IMR-90 (cell line): ENCODE measurements around the gene ENDOG. TPM values are rescaled to one million over a fixed set of nuclear protein-coding genes. Genes with fewer than 3 reads are reported as not detected.
"Not testable (repeated sequence)": the region's sequence is repeated elsewhere in the genome, so short reads cannot be mapped to it uniquely, and the experiment has no call there.

Experiments
- ATAC-seq: fragments of 200-7000 bp; cut with Tn5 transposase; 2 replicates; pipeline ENCODE4 v1.9.1; 2020; ENCODE audit warnings: low read depth, mild to moderate bottlenecking, moderate library complexity
- BruUV-seq: library from RNA; stranded (reverse); fragments of 400-500 nt; replicated peaks from 2 replicates; lab custom pipeline; 2021; lab: Mats Ljungman, UMichigan
- CTCF ChIA-PET: fragments of 300-600 bp; formaldehyde crosslinking; extraction: SDS; loops from one replicate; lab custom pipeline; 2021; ENCODE audit warnings: antibody characterized with exemption; lab: Yijun Ruan, JAX
- POLR2A ChIA-PET: fragments of 300-600 bp; sonication (Branson Sonifier 250); formaldehyde crosslinking; loops from one replicate; lab custom pipeline; 2022; ENCODE audit warnings: antibody characterized with exemption; ENCODE audit not compliant: unreplicated experiment; lab: Charles Lee
- DNase-seq: peaks from one replicate; pipeline ENCODE4 v3.0.0; 2013
- H2AFZ ChIP-seq: replicated peaks from 2 replicates; pipeline ENCODE3; 2013; ENCODE audit warnings: low read length, mild to moderate bottlenecking; ENCODE audit not compliant: poor library complexity
- H2AK5ac ChIP-seq: 2 replicates; pipeline ENCODE4 v1.6.1; 2013; ENCODE audit warnings: low read depth, low read length, inconsistent platforms
- H2AK9ac ChIP-seq: replicated peaks from 2 replicates; pipeline ENCODE3; 2013; ENCODE audit warnings: mild to moderate bottlenecking, low read depth, low read length, moderate library complexity; ENCODE audit not compliant: poor library complexity
- H2BK120ac ChIP-seq: 2 replicates; pipeline ENCODE4 v1.6.1; 2013; ENCODE audit warnings: low read depth, low read length, inconsistent platforms
- H2BK15ac ChIP-seq: 3 replicates; pipeline ENCODE4 v1.6.1; 2013; ENCODE audit warnings: low read depth, low read length, inconsistent platforms
- H2BK20ac ChIP-seq: 2 replicates; pipeline ENCODE4 v1.6.1; 2013; ENCODE audit warnings: low read depth, mild to moderate bottlenecking, inconsistent platforms, low read length, moderate library complexity
- H2BK5ac ChIP-seq: 2 replicates; pipeline ENCODE4 v1.6.1; 2013; ENCODE audit warnings: mild to moderate bottlenecking, low read depth, low read length, inconsistent platforms; ENCODE audit not compliant: poor library complexity, severe bottlenecking
- H3K14ac ChIP-seq: replicated peaks from 2 replicates; pipeline ENCODE4 v1.6.1; 2013; ENCODE audit warnings: low read depth, low read length, inconsistent platforms
- H3K18ac ChIP-seq: 2 replicates; pipeline ENCODE4 v1.6.1; 2013; ENCODE audit warnings: low read depth, low read length, control low read depth
- H3K23ac ChIP-seq: 2 replicates; pipeline ENCODE4 v1.6.1; 2013; ENCODE audit warnings: low read depth, low read length, inconsistent platforms
- H3K27ac ChIP-seq: 2 replicates; pipeline ENCODE4 v1.5.1; 2013; ENCODE audit warnings: mild to moderate bottlenecking, control low read depth, low read length; ENCODE audit not compliant: insufficient read depth
- H3K27me3 ChIP-seq: 2 replicates; pipeline ENCODE4 v1.6.1; 2013; ENCODE audit warnings: low read length; ENCODE audit not compliant: control insufficient read depth, insufficient read depth
- H3K36me3 ChIP-seq: 2 replicates; pipeline ENCODE4 v1.6.1; 2013; ENCODE audit warnings: low read length, mixed read lengths; ENCODE audit not compliant: control insufficient read depth, insufficient read depth
- H3K4ac ChIP-seq: 2 replicates; pipeline ENCODE4 v1.6.1; 2013; ENCODE audit warnings: low read depth, low read length, inconsistent platforms
- H3K4me1 ChIP-seq: 2 replicates; pipeline ENCODE4 v1.6.1; 2013; ENCODE audit warnings: low read length, mixed read lengths; ENCODE audit not compliant: control insufficient read depth, insufficient read depth
- H3K4me2 ChIP-seq: 2 replicates; pipeline ENCODE4 v1.6.1; 2013; ENCODE audit warnings: low read depth, mild to moderate bottlenecking, control low read depth, low read length, moderate library complexity
- H3K4me3 ChIP-seq: 2 replicates; pipeline ENCODE4 v1.5.1; 2013; ENCODE audit warnings: low read depth, mild to moderate bottlenecking, control low read depth, low read length, moderate library complexity; ENCODE audit not compliant: insufficient read depth
- H3K56ac ChIP-seq: 2 replicates; pipeline ENCODE4 v1.6.1; 2013; ENCODE audit warnings: low read length, inconsistent platforms; ENCODE audit not compliant: insufficient read depth; ENCODE audit errors: extremely low read depth
- H3K79me1 ChIP-seq, 2 experiments: 2 replicates each; pipeline ENCODE4 v1.6.1; 2013; ENCODE audit warnings: low read length in 2 of 2, inconsistent platforms in 1 of 2, low read depth in 1 of 2
- H3K9ac ChIP-seq: 2 replicates; pipeline ENCODE4 v1.6.1; 2013; ENCODE audit warnings: low read depth, low read length, control low read depth
- H3K9me1 ChIP-seq: 2 replicates; pipeline ENCODE4 v1.6.1; 2013; ENCODE audit warnings: low read length, inconsistent platforms; ENCODE audit not compliant: insufficient read depth
- H3K9me3 ChIP-seq: 2 replicates; pipeline ENCODE4 v1.6.1; 2013; ENCODE audit warnings: low read length; ENCODE audit not compliant: control insufficient read depth, insufficient read depth
- H4K20me1 ChIP-seq: 2 replicates; pipeline ENCODE4 v1.6.1; 2013; ENCODE audit warnings: low read length, inconsistent platforms; ENCODE audit not compliant: insufficient read depth
- H4K5ac ChIP-seq: 2 replicates; pipeline ENCODE4 v1.6.1; 2013; ENCODE audit warnings: mild to moderate bottlenecking, low read depth, low read length, control low read depth
- H4K8ac ChIP-seq, 2 experiments: 2 replicates each; pipeline ENCODE4 v1.6.1; 2013; ENCODE audit warnings: low read depth in 2 of 2, low read length in 2 of 2, control low read depth in 1 of 2, inconsistent platforms in 1 of 2
- H4K91ac ChIP-seq: 2 replicates; pipeline ENCODE4 v1.6.1; 2013; ENCODE audit warnings: low read depth, low read length, inconsistent platforms; ENCODE audit not compliant: insufficient read depth
- RAD21 ChIP-seq: IDR thresholded peaks from 2 replicates; pipeline ENCODE4 v1.6.1; 2012; ENCODE audit warnings: low read length, improper control_type of control experiment
- SMC3 ChIP-seq: fragments of 150-350 bp; IDR thresholded peaks from 2 replicates; pipeline ENCODE4 v1.6.1; 2016; ENCODE audit warnings: low read depth, mild to moderate bottlenecking, antibody characterized with exemption, low read length, moderate library complexity
- WGBS, 2 experiments: methylation state at CpG; one replicate each; pipeline versions ENCODE4 v1.1.5 to v1.1.7; 2013; ENCODE audit warnings: missing lambda C conversion rate in 2 of 2; ENCODE audit not compliant: insufficient read length in 1 of 2; ENCODE audit errors: extremely low coverage in 2 of 2; 5-methylcytosine and 5-hydroxymethylcytosine counted together
- dilution Hi-C: fragments of 300-500 bp; cut with HindIII; formaldehyde crosslinking; loops from one replicate; pipeline ENCODE4 v1.14.3; 2018; ENCODE audit warnings: low sequenced_read_pairs; ENCODE audit not compliant: unreplicated experiment
- in situ Hi-C: fragments of 300-500 bp; cut with MboI; formaldehyde crosslinking; loops from 3 replicates; pipeline ENCODE4 v1.14.3; 2019; ENCODE audit warnings: low sequenced_read_pairs, inconsistent platforms, mixed read lengths
- intact Hi-C: fragments of 100-400 bp; cut with micrococcal nuclease; formaldehyde crosslinking; loops from 2 replicates; pipeline ENCODE4 v1.10.0; 2022
- polyA plus RNA-seq, 3 experiments: library from polyadenylated mRNA; depleted of rRNA; stranded (reverse); fragments of >200 nt; gene quantifications; 2 replicates each; pipeline ENCODE4 v1.2.3, GENCODE V29; 2012; ENCODE audit warnings: low replicate concordance in 1 of 3
- total RNA-seq: library from RNA; depleted of rRNA; stranded (reverse); fragments of >200 nt; gene quantifications from 2 replicates; pipeline ENCODE4 v1.2.3, GENCODE V29; 2012
- TF ChIP-seq, protein P1 (sequence below): conservative IDR thresholded peaks from 2 replicates; pipeline ENCODE4 v1.5.1; 2012; ENCODE audit warnings: mild to moderate bottlenecking, low read depth, low read length, improper control_type of control experiment

Gene ENDOG
- total and polyA plus RNA-seq, 2 of the 4 experiments (the other 2 are of a cell fraction), result 9.9 to 16.2 TPM

- ATAC-seq, result peak; percentile 49
- no CpG with 5 or more reads among the region's 10 CpGs for WGBS, 2 experiments
Observed at GRCh38 chr9:128851779-128852600, 33.7 kb downstream of the ENDOG start.

DNA sequence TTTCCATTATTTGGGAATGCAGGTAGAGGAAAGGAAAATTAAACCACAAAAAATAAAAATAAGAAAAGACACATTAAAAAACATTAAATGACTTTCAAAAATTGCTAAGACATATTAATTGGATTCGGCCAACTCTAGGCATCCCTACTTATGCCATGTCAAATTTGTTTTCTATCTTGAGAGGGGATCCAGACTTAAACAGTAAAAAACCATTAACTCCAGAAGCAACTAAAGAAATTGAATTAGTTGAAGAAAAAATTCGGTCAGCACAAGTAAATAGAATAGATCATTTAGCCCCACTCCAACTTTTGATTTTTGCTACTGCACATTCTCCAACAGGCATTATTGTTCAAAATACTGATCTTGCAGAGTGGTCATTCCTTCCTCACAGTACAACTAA, 34.3 kb downstream of the ENDOG start:
- H4K91ac ChIP-seq, H2BK15ac ChIP-seq, H3K18ac ChIP-seq, H3K36me3 ChIP-seq, H2BK120ac ChIP-seq, H3K9me3 ChIP-seq, H3K23ac ChIP-seq, H4K8ac ChIP-seq, H4K5ac ChIP-seq, H3K27me3 ChIP-seq, H3K4me3 ChIP-seq, H3K56ac ChIP-seq, in situ Hi-C loops, H3K4ac ChIP-seq, H3K79me1 ChIP-seq, BruUV-seq, H3K27ac ChIP-seq, ATAC-seq, H2BK5ac ChIP-seq, dilution Hi-C loops, H2AFZ ChIP-seq, H2AK5ac ChIP-seq, H3K14ac ChIP-seq, H3K4me2 ChIP-seq, POLR2A ChIA-PET, H4K20me1 ChIP-seq, H3K9me1 ChIP-seq, H2BK20ac ChIP-seq, DNase-seq, H3K4me1 ChIP-seq, H3K9ac ChIP-seq, H2AK9ac ChIP-seq: not testable (repeated sequence)
- no CpG with 5 or more reads among the region's 2 CpGs for WGBS, 2 experiments
- CTCF ChIA-PET, result interaction anchor here (0.8 kb wide), 1 partner anchor 70 kb away, joined by 4 read pairs; no protein-coding TSS in a partner anchor
- intact Hi-C loops, result loop anchor here (5.0 kb wide), 1 partner anchor 175 kb away; the partner anchor contains the start of gene SH3GLB2

More at GRCh38 chr9:128851779-128852600, 33.7 kb downstream of the ENDOG start:
- H3K9ac ChIP-seq, H3K36me3 ChIP-seq, in situ Hi-C loops, H4K91ac ChIP-seq, POLR2A ChIA-PET, H3K4me3 ChIP-seq, H3K4ac ChIP-seq, H4K5ac ChIP-seq, H2BK15ac ChIP-seq, H3K9me3 ChIP-seq, H3K4me1 ChIP-seq, H3K18ac ChIP-seq, H3K14ac ChIP-seq, H2BK20ac ChIP-seq, H2AK5ac ChIP-seq, H3K4me2 ChIP-seq, H2AK9ac ChIP-seq, H2BK5ac ChIP-seq, dilution Hi-C loops, H3K56ac ChIP-seq, H3K27ac ChIP-seq, H4K20me1 ChIP-seq, H3K9me1 ChIP-seq, BruUV-seq, H3K27me3 ChIP-seq, H4K8ac ChIP-seq, H3K23ac ChIP-seq, H2AFZ ChIP-seq, H2BK120ac ChIP-seq, H3K79me1 ChIP-seq: not testable (repeated sequence)
- peak; percentile 33 for DNase-seq
- intact Hi-C loops, result loop anchor here (5.0 kb wide), 1 partner anchor 175 kb away; the partner anchor contains the start of gene SH3GLB2
- TF ChIP-seq, protein P1, sequence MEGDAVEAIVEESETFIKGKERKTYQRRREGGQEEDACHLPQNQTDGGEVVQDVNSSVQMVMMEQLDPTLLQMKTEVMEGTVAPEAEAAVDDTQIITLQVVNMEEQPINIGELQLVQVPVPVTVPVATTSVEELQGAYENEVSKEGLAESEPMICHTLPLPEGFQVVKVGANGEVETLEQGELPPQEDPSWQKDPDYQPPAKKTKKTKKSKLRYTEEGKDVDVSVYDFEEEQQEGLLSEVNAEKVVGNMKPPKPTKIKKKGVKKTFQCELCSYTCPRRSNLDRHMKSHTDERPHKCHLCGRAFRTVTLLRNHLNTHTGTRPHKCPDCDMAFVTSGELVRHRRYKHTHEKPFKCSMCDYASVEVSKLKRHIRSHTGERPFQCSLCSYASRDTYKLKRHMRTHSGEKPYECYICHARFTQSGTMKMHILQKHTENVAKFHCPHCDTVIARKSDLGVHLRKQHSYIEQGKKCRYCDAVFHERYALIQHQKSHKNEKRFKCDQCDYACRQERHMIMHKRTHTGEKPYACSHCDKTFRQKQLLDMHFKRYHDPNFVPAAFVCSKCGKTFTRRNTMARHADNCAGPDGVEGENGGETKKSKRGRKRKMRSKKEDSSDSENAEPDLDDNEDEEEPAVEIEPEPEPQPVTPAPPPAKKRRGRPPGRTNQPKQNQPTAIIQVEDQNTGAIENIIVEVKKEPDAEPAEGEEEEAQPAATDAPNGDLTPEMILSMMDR, result peak; percentile 53
- peak; percentile 32; the same call in 1 of the 2 replicates for TF ChIP-seq SMC3
- peak; percentile 55 for TF ChIP-seq RAD21
- CTCF ChIA-PET, result interaction anchor here (0.8 kb wide), 1 partner anchor 71 kb away, joined by 4 read pairs; no protein-coding TSS in a partner anchor
